Activated CD8-positive, alpha-beta memory T cell treated with anti-CD3 and anti-CD28 coated beads, Interleukin-2, amount 10 ng/mL, durations not matched to agents 7 days and 5 days (primary cell): ENCODE measurements around the gene STPG2. TPM values are rescaled to one million over a fixed set of nuclear protein-coding genes. Genes with fewer than 3 reads are reported as not detected.

Experiments used
- ATAC-seq: fragments of 150-1000 bp; cut with Tn5 transposase; one replicate; pipeline ENCODE4 v1.10.0; 2021; ENCODE audit warnings: moderate library complexity
- CTCF ChIA-PET: fragments of 350-600 bp; sonication (Branson Sonifier 250); formaldehyde crosslinking; loops from one replicate; lab custom pipeline; 2021; ENCODE audit warnings: antibody characterized with exemption; lab: Charles Lee
- DNase-seq: peaks from one replicate; pipeline ENCODE4 v3.0.0-alpha.2; 2020
- H3K27ac Mint-ChIP-seq: one replicate; pipeline ENCODE4 v1.8.0; 2021; ENCODE audit warnings: mild to moderate bottlenecking, mixed read lengths
- H3K27me3 Mint-ChIP-seq: one replicate; pipeline ENCODE4 v1.8.0; 2021; ENCODE audit warnings: mixed read lengths
- H3K36me3 Mint-ChIP-seq: one replicate; pipeline ENCODE4 v1.8.0; 2021; ENCODE audit warnings: mild to moderate bottlenecking, mixed read lengths
- H3K4me1 Mint-ChIP-seq: one replicate; pipeline ENCODE4 v1.8.0; 2021; ENCODE audit warnings: mixed read lengths
- H3K4me3 Mint-ChIP-seq: one replicate; pipeline ENCODE4 v1.8.0; 2021; ENCODE audit warnings: mild to moderate bottlenecking, moderate library complexity, mixed read lengths
- H3K9me3 Mint-ChIP-seq: one replicate; pipeline ENCODE4 v1.8.0; 2022; ENCODE audit warnings: low read depth, mixed read lengths
- total RNA-seq, 2 experiments: library from RNA; stranded (reverse); gene quantifications; one replicate each; pipeline ENCODE4 v1.2.3, GENCODE V29; 2021

STPG2 gene
- total RNA-seq, 2 experiments from 2014 or later = not detected

GRCh38 chr4:97513917-97514316 lies 629.4 kb downstream of the STPG2 start:
- H3K36me3 Mint-ChIP-seq = no peaks in the 10 kb centered on the region
- DNase-seq (no peak), ATAC-seq (no peak)
- CTCF ChIA-PET = no interaction called here
- H3K4me1 Mint-ChIP-seq = no peaks in the 10 kb centered on the region
- H3K9me3 Mint-ChIP-seq = peaks cover 3% of the 10 kb centered on the region
- no peak overlapping the region for H3K4me3 Mint-ChIP-seq
- H3K27ac Mint-ChIP-seq = no peak overlapping the region
- H3K27me3 Mint-ChIP-seq = no peaks in the 10 kb centered on the region

Other genes starting within 250 kb of the STPG2 start
- 10 to 100 TPM; 55.8 to 57.2 TPM for gene RAP1GDS1, start 117.9 kb upstream of the STPG2 start, total RNA-seq